Astrocyte of the cerebellum (primary cell): Measurements from ENCODE around the gene NSD2.

ENCODE experiments used
- DNase-seq: peaks from one replicate; pipeline ENCODE4 v3.0.0-alpha.2; 2011; ENCODE audit warnings: low read depth
- H3K4me3 ChIP-seq: 2 replicates; pipeline ENCODE4 v1.5.1; 2011; ENCODE audit warnings: mild to moderate bottlenecking, low read depth, low read length, moderate library complexity
- CTCF ChIP-seq: IDR thresholded peaks from 2 replicates; pipeline ENCODE4 v1.5.1; 2012; ENCODE audit warnings: low read length, low read depth, moderate library complexity, mild to moderate bottlenecking; ENCODE audit errors: missing control alignments
- in situ Hi-C: cut with HindIII; loops from 2 replicates; pipeline ENCODE4 v1.10.0; 2017; ENCODE audit warnings: low sequenced_read_pairs

Gene NSD2

GRCh38 chr4:1945912-1946311, 74.7 kb downstream of the NSD2 start:
- DNase-seq, result no peak
- in situ Hi-C loops, result no loop called here
- no peak overlapping the region for H3K4me3 ChIP-seq
- TF ChIP-seq CTCF, result no peak

GRCh38 chr4:1948232-1948631, 77.0 kb downstream of the NSD2 start:
- in situ Hi-C loops, result no loop called here
- no peak for DNase-seq
- no peak for TF ChIP-seq CTCF
- no peak overlapping the region for H3K4me3 ChIP-seq

- no peak for DNase-seq
Observed at GRCh38 chr4:1948892-1949436, 77.8 kb downstream of the NSD2 start.

GRCh38 chr4:1950369-1950768, 79.2 kb downstream of the NSD2 start:
- H3K4me3 ChIP-seq, result no peak overlapping the region
- no peak for TF ChIP-seq CTCF
- in situ Hi-C loops, result loop anchor here (10.0 kb wide), 1 partner anchor 54 kb away; the partner anchor contains the start of gene NELFA
- DNase-seq, result no peak

More at GRCh38 chr4:1948892-1949436, 77.8 kb downstream of the NSD2 start:
- in situ Hi-C loops, result no loop called here
- H3K4me3 ChIP-seq, result no peak overlapping the region
- TF ChIP-seq CTCF, result peak; percentile 10

GRCh38 chr4:1952058-1952700, 81.0 kb downstream of the NSD2 start:
- in situ Hi-C loops, result loop anchor here (10.0 kb wide), 1 partner anchor 53 kb away; the partner anchor contains the start of gene NELFA

GRCh38 chr4:1952719-1953118, 81.5 kb downstream of the NSD2 start:
- no peak overlapping the region for H3K4me3 ChIP-seq
- in situ Hi-C loops, result loop anchor here (10.0 kb wide), 1 partner anchor 52 kb away; the partner anchor contains the start of gene NELFA
- TF ChIP-seq CTCF, result no peak
- no peak for DNase-seq

More at GRCh38 chr4:1952058-1952700, 81.0 kb downstream of the NSD2 start:
- TF ChIP-seq CTCF, result no peak
- no peak overlapping the region for H3K4me3 ChIP-seq
- no peak for DNase-seq
